Body of pancreas (tissue), 4 donors: ENCODE measurements around the gene OR2Z1.

Experiments
- POLR2A ChIP-seq, 3 donors: fragments of 450-650 bp; IDR thresholded peaks; one replicate each; pipeline ENCODE4 v1.6.1; 2016; ENCODE audit warnings: antibody characterized with exemption in 3 of 3, mild to moderate bottlenecking in 2 of 3
- TF ChIP-seq, protein P1 (sequence below), 7 experiments: fragments of 450-650 bp in 4 of 7; fragments of 200-600 bp in 3 of 7; sonication (generic) in 3 of 7; IDR thresholded peaks; one replicate each; pipeline ENCODE4 v1.5.1; 2016 to 2019; ENCODE audit warnings: antibody characterized with exemption in 7 of 7

DNA sequence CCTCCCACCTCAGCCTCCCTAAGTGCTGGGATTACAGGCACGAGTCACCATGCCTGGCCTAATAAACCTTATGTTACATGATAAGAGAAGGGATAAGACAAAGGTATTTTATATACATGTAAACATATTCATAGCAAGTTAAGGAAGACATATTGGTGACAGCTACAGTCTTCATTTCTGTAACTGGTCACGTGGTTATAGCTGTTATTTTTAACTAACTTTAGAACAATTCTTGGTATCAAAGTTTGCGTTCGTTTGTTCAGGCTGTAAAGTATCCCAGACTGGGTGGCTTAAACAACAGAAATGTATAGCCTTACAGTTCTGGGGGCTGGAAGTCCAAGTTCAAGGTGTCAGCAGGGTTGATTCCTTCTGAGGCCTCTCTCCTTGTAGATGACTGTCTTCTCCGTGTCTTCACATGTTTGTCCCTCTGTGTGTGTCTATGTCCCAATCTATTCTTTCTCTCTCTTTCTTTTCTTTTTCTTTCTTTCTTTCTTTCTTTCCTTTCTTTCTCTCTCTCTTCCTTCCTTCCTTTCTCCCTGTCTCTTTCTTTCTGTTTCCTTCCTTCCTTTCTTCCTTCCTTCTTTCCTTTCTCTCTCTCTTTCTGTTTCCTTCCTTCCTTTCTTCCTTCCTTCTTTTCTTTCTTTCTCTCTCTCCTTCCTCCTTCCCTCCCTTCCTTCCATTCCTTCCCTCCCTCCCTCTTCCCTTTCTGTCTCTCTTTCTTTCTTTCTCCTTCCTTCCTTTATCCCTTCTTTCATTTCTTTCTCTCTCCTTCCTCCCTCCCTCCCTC lies 30.5 kb upstream of the OR2Z1 start:
- TF ChIP-seq, protein P1, sequence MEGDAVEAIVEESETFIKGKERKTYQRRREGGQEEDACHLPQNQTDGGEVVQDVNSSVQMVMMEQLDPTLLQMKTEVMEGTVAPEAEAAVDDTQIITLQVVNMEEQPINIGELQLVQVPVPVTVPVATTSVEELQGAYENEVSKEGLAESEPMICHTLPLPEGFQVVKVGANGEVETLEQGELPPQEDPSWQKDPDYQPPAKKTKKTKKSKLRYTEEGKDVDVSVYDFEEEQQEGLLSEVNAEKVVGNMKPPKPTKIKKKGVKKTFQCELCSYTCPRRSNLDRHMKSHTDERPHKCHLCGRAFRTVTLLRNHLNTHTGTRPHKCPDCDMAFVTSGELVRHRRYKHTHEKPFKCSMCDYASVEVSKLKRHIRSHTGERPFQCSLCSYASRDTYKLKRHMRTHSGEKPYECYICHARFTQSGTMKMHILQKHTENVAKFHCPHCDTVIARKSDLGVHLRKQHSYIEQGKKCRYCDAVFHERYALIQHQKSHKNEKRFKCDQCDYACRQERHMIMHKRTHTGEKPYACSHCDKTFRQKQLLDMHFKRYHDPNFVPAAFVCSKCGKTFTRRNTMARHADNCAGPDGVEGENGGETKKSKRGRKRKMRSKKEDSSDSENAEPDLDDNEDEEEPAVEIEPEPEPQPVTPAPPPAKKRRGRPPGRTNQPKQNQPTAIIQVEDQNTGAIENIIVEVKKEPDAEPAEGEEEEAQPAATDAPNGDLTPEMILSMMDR (IDR thresholded peaks at IDR 0.05), result no peak
- TF ChIP-seq POLR2A (IDR thresholded peaks at IDR 0.05), result no peak
